Adrenal gland (tissue), 12 donors: Measurements from ENCODE around the gene PCDH18. TPM values are rescaled to one million over a fixed set of nuclear protein-coding genes. Genes with fewer than 3 reads are reported as not detected.
"Not testable (repeated sequence)": the region's sequence is repeated elsewhere in the genome, so short reads cannot be mapped to it uniquely, and the experiment has no call there.

ENCODE experiments used
- DNase-seq, 7 donors: peaks; one replicate each; pipeline ENCODE4 v3.0.0-alpha.2; 2019 to 2020
- H3K27ac ChIP-seq, 5 donors: fragments of 200-600 bp; sonication (generic) in 4 of 5; 1 replicate in 3 of 5; 2 replicates in 2 of 5; pipeline versions ENCODE4 v1.5.1 to v1.8.0; 2016 to 2020; ENCODE audit warnings: mild to moderate bottlenecking in 1 of 5
- H3K27me3 ChIP-seq: fragments of 200-600 bp; 2 replicates; pipeline ENCODE4 v1.8.0; 2021
- H3K36me3 ChIP-seq, 2 donors: fragments of 200-600 bp; replicated peaks in 1 of 2; 1 replicate in 1 of 2; 2 replicates in 1 of 2; pipeline versions ENCODE4 v1.5.1 to v1.8.0; 2018 to 2022
- H3K4me1 ChIP-seq, 2 donors: fragments of 200-600 bp; replicated peaks in 1 of 2; 1 replicate in 1 of 2; 2 replicates in 1 of 2; pipeline versions ENCODE4 v1.5.1 to v1.8.0; 2018 to 2021
- H3K4me3 ChIP-seq, 4 donors: fragments of 200-600 bp; sonication (generic) in 3 of 4; one replicate each; pipeline ENCODE4 v1.5.1; 2016 to 2018
- H3K9me3 ChIP-seq, 3 donors: fragments of 200-600 bp; sonication (generic) in 1 of 3; replicated peaks in 1 of 3; 1 replicate in 2 of 3; 2 replicates in 1 of 3; pipeline versions ENCODE4 v1.5.1 to v1.8.0; 2016 to 2021
- POLR2A ChIP-seq, 2 donors: fragments of 450-650 bp; IDR thresholded peaks; one replicate each; pipeline ENCODE4 v1.6.1; 2017; ENCODE audit warnings: antibody characterized with exemption in 2 of 2, mild to moderate bottlenecking in 2 of 2, moderate library complexity in 1 of 2
- WGBS, 4 donors: extraction: QIAGEN DNeasy Blood & Tissue Kit in 2 of 4; methylation state at CpG; one replicate each; pipeline versions ENCODE4 v1.1.5 to v1.1.7; 2013 to 2017; 5-methylcytosine and 5-hydroxymethylcytosine counted together
- intact Hi-C, 2 donors: fragments of 100-400 bp; cut with DNase I; formaldehyde crosslinking; loops; one replicate each; pipeline versions ENCODE4 v1.14.1 to v1.15.0; 2022 to 2023
- polyA plus RNA-seq, 3 donors: library from polyadenylated mRNA; stranded (reverse); fragments of 200-250 nt in 2 of 3; fragments of 350-450 nt in 1 of 3; fragmentation: Illumina TruSeq in 1 of 3; extraction: RNeasy Lipid Tissue Mini Kit (QIAGEN cat#74804) in 1 of 3; gene quantifications; one replicate each; pipeline ENCODE4 v1.2.3, GENCODE V29; 2013 to 2014
- total RNA-seq, 9 donors: library from RNA; depleted of rRNA in 4 of 9; stranded (reverse); fragments of >200 nt in 4 of 9; fragments of 120-200 nt in 1 of 9; fragmentation: NEBNext Ultra II Directional in 1 of 9; extraction: Animal tissue kit (Norgen Biotek cat#: 25700) in 1 of 9; gene quantifications; one replicate each; pipeline versions ENCODE4 v1.1.0 to v1.2.4, GENCODE V29; 2013 to 2023
- TF ChIP-seq, protein P1 (sequence below), 6 experiments: fragments of 450-650 bp in 4 of 6; fragments of 200-600 bp in 2 of 6; sonication (generic) in 1 of 6; IDR thresholded peaks; 1 replicate in 5 of 6; 2 replicates in 1 of 6; pipeline versions ENCODE4 v1.5.1 to v1.8.0; 2016 to 2021; ENCODE audit warnings: antibody characterized with exemption in 6 of 6, mild to moderate bottlenecking in 2 of 6, moderate library complexity in 1 of 6
- donor health status: healthy with polysubstance abuse.
- donor health status: Bipolar disorder and iron deficiency.
- donor health status: DM: yes; HTN: yes; CAD: no.
- donor health status: DM: no; HTN: no; CAD: no.
- donor health status: DM: no; HTN: no; CAD: no.
- donor health status: DM: yes; HTN: yes; CAD: no.

Gene PCDH18
- total and polyA plus RNA-seq, 12 donors, result 2.6 to 54.7 (median 8.5) TPM

DNA sequence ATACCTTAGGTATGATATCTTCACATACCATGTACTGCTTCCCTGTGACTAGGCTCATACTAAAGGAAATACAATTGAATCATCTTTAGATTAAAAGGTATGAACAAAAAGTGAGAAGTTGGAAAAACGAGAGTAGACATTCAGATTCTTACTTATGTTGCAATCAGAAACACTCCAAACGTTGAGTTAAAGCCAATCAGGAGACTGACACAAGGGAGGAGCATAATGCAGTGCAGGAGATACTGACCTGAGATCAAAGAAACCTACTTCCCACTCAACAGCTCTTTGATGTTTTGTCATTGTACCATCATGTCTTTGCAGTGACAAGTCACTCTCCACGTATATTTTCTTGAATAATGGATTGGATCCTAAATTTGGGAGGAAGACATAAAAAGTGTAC lies 8.9 kb upstream of the PCDH18 start:
- Histone ChIP-seq H3K36me3 (no peaks in the 10 kb centered on the region), H3K27me3 (no peaks in the 10 kb centered on the region), H3K9me3 (peaks cover 0 to 3% (median 0%) of the 10 kb centered on the region in 3 donors), H3K27ac (no peak overlapping the region), H3K4me3 (peak overlapping the region in 1 of 4 donors; percentile 13), H3K4me1 (no peaks in the 10 kb centered on the region)
- 22 to 39% (median 32%) methylated on average over 3 of the region's 3 CpGs for WGBS, 4 donors
- TF ChIP-seq, protein P1, sequence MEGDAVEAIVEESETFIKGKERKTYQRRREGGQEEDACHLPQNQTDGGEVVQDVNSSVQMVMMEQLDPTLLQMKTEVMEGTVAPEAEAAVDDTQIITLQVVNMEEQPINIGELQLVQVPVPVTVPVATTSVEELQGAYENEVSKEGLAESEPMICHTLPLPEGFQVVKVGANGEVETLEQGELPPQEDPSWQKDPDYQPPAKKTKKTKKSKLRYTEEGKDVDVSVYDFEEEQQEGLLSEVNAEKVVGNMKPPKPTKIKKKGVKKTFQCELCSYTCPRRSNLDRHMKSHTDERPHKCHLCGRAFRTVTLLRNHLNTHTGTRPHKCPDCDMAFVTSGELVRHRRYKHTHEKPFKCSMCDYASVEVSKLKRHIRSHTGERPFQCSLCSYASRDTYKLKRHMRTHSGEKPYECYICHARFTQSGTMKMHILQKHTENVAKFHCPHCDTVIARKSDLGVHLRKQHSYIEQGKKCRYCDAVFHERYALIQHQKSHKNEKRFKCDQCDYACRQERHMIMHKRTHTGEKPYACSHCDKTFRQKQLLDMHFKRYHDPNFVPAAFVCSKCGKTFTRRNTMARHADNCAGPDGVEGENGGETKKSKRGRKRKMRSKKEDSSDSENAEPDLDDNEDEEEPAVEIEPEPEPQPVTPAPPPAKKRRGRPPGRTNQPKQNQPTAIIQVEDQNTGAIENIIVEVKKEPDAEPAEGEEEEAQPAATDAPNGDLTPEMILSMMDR (IDR thresholded peaks at IDR 0.05), result no peak
- no peak for TF ChIP-seq POLR2A (IDR thresholded peaks at IDR 0.05)
- no peak for DNase-seq
- intact Hi-C loops, result no loop called here

DNA sequence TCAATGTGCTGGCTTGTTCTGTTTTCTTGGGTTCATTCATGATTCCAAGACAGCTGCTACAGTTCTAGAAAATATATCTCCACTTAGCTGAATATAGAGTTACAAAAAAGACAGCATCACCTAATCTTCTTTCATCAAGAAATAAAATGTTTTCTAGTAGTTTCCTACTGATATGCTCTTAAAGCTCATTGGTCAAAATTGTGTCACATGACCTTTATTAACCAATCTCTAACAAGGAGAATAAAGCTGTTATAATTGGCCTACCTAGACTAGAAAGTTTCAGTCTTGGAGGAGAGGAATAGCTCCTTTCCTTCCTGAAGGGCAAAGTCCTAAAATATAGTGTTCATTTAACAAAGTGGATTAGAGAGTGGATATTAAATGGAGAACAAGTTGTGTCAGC lies 8.1 kb upstream of the PCDH18 start:
- no peak overlapping the region for H3K27ac ChIP-seq
- no peak overlapping the region for H3K4me3 ChIP-seq
- intact Hi-C loops, result no loop called here
- DNase-seq, result no peak
- H3K27me3 ChIP-seq, result no peaks in the 10 kb centered on the region
- TF ChIP-seq, protein P1 (IDR thresholded peaks at IDR 0.05), result no peak
- TF ChIP-seq POLR2A (IDR thresholded peaks at IDR 0.05), result no peak
- H3K9me3 ChIP-seq, result peaks cover 0 to 8% (median 0%) of the 10 kb centered on the region in 3 donors
- no peaks in the 10 kb centered on the region for H3K4me1 ChIP-seq
- no peaks in the 10 kb centered on the region for H3K36me3 ChIP-seq

DNA sequence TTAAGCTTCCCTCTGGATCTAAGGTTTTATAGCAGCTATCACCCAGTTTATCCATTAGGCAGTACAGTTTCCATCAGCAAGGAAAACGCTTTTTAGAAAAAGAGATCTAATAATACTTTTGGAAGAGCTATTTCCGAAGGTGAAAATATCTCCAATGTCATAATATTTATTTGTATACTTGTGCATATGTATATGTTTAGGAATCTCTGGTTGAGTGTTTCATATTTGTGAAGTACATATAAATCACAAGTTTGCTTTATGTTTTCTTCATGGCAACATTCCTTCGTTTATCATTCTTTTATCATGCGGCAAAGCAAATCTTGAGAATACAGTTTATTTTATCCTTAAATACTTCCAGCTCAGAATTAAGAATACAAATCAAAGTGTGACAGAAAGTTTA lies 6.2 kb upstream of the PCDH18 start:
- Histone ChIP-seq H3K36me3 (no peaks in the 10 kb centered on the region), H3K27me3 (no peaks in the 10 kb centered on the region), H3K27ac (no peak overlapping the region), H3K4me3 (no peak overlapping the region), H3K4me1 (no peaks in the 10 kb centered on the region), H3K9me3 (peaks cover 0 to 8% (median 0%) of the 10 kb centered on the region in 3 donors)
- intact Hi-C loops, result no loop called here
- no peak for TF ChIP-seq POLR2A (IDR thresholded peaks at IDR 0.05)
- TF ChIP-seq, protein P1 (IDR thresholded peaks at IDR 0.05), result no peak
- DNase-seq, result no peak
- WGBS, 4 donors, result 71 to 83% (median 76%) methylated on average over 4 of the region's 4 CpGs

DNA sequence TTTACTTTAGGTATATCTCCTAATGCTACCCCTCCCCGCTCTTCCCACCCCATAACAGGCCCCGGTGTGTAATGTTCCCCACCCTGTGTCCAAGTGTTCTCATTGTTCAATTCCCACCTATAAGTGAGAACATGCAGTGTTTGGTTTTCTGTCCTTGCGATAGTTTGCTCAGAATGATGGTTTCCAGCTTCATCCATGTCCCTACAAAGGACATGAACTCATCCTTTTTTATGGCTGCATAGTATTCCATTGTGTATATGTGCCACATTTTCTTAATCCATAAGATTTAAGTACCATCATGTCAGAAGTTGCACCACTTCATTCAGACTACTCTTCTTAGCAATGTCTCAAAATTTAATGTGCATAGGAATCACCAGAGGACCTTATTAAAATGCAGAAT lies 5.5 kb upstream of the PCDH18 start:
- H3K27ac ChIP-seq, H3K9me3 ChIP-seq, intact Hi-C loops, H3K36me3 ChIP-seq, DNase-seq, H3K4me3 ChIP-seq, H3K27me3 ChIP-seq, H3K4me1 ChIP-seq: not testable (repeated sequence)
- WGBS, 4 donors, result 88 to 98% (median 92%) methylated on average over 2 to 3 of the region's 3 CpGs

DNA sequence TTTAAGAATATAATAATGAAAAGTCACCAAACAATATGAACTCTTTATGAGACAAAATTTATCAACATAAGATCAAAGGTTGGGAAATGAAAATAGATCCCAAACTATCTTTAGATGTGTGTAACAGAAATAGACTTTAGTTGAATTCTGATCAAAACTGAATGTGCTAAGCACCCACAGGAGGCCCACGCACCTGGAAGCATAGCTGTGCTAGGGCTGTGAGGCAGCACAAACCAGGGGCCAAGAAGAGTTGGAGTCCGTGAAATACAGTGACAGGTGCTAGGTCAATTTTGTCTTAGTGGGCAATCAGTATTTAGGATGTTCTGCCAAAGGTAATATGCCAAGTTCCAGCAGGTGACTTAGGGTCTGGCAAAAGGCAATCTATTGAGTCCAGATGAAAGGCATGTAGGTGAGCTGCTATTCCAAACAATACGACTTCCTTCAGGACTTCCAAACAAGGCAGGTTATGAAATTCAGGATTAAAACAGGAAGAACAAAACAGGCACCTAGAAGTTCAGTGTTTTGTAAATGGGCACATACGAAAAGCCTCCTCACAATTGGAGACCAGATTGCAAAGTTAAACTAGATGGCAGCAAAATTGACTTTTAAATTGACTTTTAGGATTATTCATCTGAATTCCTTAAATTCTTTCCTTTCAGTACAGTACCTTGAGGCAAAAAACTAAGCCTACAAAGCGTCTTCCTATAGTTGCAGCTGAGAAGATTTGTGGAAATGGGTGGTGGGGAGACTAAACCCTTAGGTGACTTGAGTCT lies 4.7 kb upstream of the PCDH18 start:
- Histone ChIP-seq H3K4me1 (peaks cover 0 to 1% of the 10 kb centered on the region in 2 donors), H3K36me3 (no peaks in the 10 kb centered on the region), H3K27me3 (no peaks in the 10 kb centered on the region), H3K4me3 (no peak overlapping the region), H3K9me3 (peaks cover 0 to 8% (median 0%) of the 10 kb centered on the region in 3 donors), H3K27ac (no peak overlapping the region)
- WGBS, 4 donors, result 79 to 89% (median 82%) methylated on average over 5 of the region's 5 CpGs
- no peak for DNase-seq
- TF ChIP-seq, protein P1 (IDR thresholded peaks at IDR 0.05), result no peak
- TF ChIP-seq POLR2A (IDR thresholded peaks at IDR 0.05), result no peak
- intact Hi-C loops, result no loop called here
